Naive thymus-derived CD4-positive, alpha-beta T cell (primary cell): ENCODE data around the gene NPIPB5. TPM values are rescaled to one million over a fixed set of nuclear protein-coding genes. Genes with fewer than 3 reads are reported as not detected.
"Not testable (repeated sequence)": the region's sequence is repeated elsewhere in the genome, so short reads cannot be mapped to it uniquely, and the experiment has no call there.

Experiments
- ATAC-seq: fragments of 150-1000 bp; cut with Tn5 transposase; 2 replicates; pipeline ENCODE4 v1.10.0; 2021; ENCODE audit warnings: mild to moderate bottlenecking, moderate library complexity
- CTCF ChIA-PET: fragments of 350-600 bp; sonication (Branson Sonifier 250); formaldehyde crosslinking; loops from one replicate; lab custom pipeline; 2021; ENCODE audit warnings: antibody characterized with exemption; lab: Charles Lee
- POLR2A ChIA-PET: fragments of 350-600 bp; sonication (Branson Sonifier 250); formaldehyde crosslinking; loops from one replicate; lab custom pipeline; 2021; ENCODE audit warnings: antibody characterized with exemption, inconsistent platforms; lab: Charles Lee
- DNase-seq, 9 donors: peaks; one replicate each; pipeline versions ENCODE4 v3.0.0 to v3.0.0-alpha.2; 2020 to 2022; ENCODE audit warnings: mixed read lengths in 1 of 9
- H3K27ac ChIP-seq: one replicate; pipeline ENCODE4 v1.7.0; 2013; ENCODE audit warnings: mild to moderate bottlenecking, low read depth, low read length, moderate library complexity
- H3K27me3 ChIP-seq, 2 donors: one replicate each; pipeline ENCODE4 v1.7.0; 2013; ENCODE audit warnings: low read length in 2 of 2, mild to moderate bottlenecking in 2 of 2, moderate library complexity in 2 of 2; ENCODE audit not compliant: control insufficient read depth in 2 of 2, insufficient read depth in 2 of 2
- H3K36me3 ChIP-seq, 3 experiments: 1 replicate in 2 of 3; 2 replicates in 1 of 3; pipeline ENCODE4 v1.7.0; 2013; ENCODE audit warnings: low read length in 3 of 3, mild to moderate bottlenecking in 3 of 3, moderate library complexity in 1 of 3; ENCODE audit not compliant: insufficient read depth in 3 of 3, control insufficient read depth in 2 of 3
- H3K4me1 ChIP-seq, 2 donors: one replicate each; pipeline ENCODE4 v1.7.0; 2013; ENCODE audit warnings: low read length in 2 of 2, mild to moderate bottlenecking in 2 of 2, moderate library complexity in 1 of 2; ENCODE audit not compliant: control insufficient read depth in 2 of 2, insufficient read depth in 2 of 2
- H3K4me3 ChIP-seq: 2 replicates; pipeline ENCODE4 v1.7.0; 2013; ENCODE audit warnings: mild to moderate bottlenecking, low read length
- H3K9me3 ChIP-seq, 3 experiments: 1 replicate in 2 of 3; 2 replicates in 1 of 3; pipeline ENCODE4 v1.7.0; 2013; ENCODE audit warnings: low read length in 3 of 3; ENCODE audit not compliant: control insufficient read depth in 2 of 3
- H3K27ac Mint-ChIP-seq, 9 donors: one replicate each; pipeline ENCODE4 v1.8.0; 2020 to 2022; ENCODE audit warnings: mixed read lengths in 9 of 9, mild to moderate bottlenecking in 8 of 9, moderate library complexity in 5 of 9, inconsistent platforms in 2 of 9
- H3K27me3 Mint-ChIP-seq, 5 donors: one replicate each; pipeline ENCODE4 v1.8.0; 2021 to 2022; ENCODE audit warnings: mixed read lengths in 5 of 5, mild to moderate bottlenecking in 1 of 5
- H3K36me3 Mint-ChIP-seq, 5 donors: one replicate each; pipeline ENCODE4 v1.8.0; 2020 to 2022; ENCODE audit warnings: mixed read lengths in 5 of 5, mild to moderate bottlenecking in 3 of 5, inconsistent platforms in 1 of 5
- H3K4me1 Mint-ChIP-seq, 7 donors: one replicate each; pipeline ENCODE4 v1.8.0; 2020 to 2022; ENCODE audit warnings: mixed read lengths in 7 of 7, mild to moderate bottlenecking in 3 of 7, inconsistent platforms in 1 of 7
- H3K4me3 Mint-ChIP-seq, 10 donors: one replicate each; pipeline ENCODE4 v1.8.0; 2020 to 2022; ENCODE audit warnings: mild to moderate bottlenecking in 10 of 10, mixed read lengths in 10 of 10, moderate library complexity in 6 of 10, inconsistent platforms in 2 of 10
- H3K9me3 Mint-ChIP-seq, 11 donors: one replicate each; pipeline ENCODE4 v1.8.0; 2020 to 2022; ENCODE audit warnings: mixed read lengths in 11 of 11, mild to moderate bottlenecking in 4 of 11, inconsistent platforms in 1 of 11, moderate library complexity in 1 of 11
- intact Hi-C, 2 donors: fragments of 100-400 bp; cut with micrococcal nuclease; formaldehyde crosslinking; loops; one replicate each; pipeline ENCODE4 v1.15.1; 2023
- polyA plus RNA-seq, 2 donors: library from polyadenylated mRNA; unstranded; fragments of 300-500 nt; fragmentation: Illumina TruSeq; gene quantifications; one replicate each; pipeline ENCODE4 v1.2.3, GENCODE V29; 2021
- total RNA-seq, 6 experiments: library from RNA in 5 of 6; stranded (reverse) in 5 of 6; gene quantifications; 1 replicate in 5 of 6; 2 replicates in 1 of 6; pipeline ENCODE4 v1.2.3 and lab custom pipeline; 2021 to 2026

The NPIPB5 gene
- total RNA-seq: 100 to 1,000 TPM; 328 to 773 (median 393) TPM
- 10 to 100 TPM in 1 of 2 donors, 1 to 10 TPM in 1; 5.8 to 22.7 TPM for polyA plus RNA-seq
- total RNA-seq (lab: John Stamatoyannopoulos, UW): 1.9 reads per million, percentile 8 among the genes with 10 or more reads in this experiment

DNA sequence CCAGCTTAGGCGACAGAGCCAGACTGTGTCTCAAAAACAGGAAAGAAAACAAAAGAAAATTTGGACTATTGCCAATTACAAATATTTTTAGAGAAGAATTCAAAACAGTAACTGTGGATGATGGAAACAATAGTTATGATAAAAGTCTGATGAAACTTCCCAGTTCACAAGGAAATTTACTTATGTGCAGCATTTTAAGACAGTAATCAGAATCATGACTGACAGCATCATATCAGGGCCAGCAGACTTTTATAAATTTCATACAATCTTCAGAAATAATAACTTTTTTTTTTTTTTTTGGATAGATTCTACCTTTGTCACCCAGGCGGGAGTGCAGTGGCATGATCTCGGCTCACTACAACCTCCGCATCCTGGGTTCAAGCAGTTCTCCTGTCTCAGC, at the start of gene NPIPB5:
NPIPB5 (plus strand) TSS at position 301 of the 400 bp plus-strand sequence. CDS start 2,911 bp downstream, outside the sequence.
- DNase-seq, H3K4me1 Mint-ChIP-seq, H3K36me3 Mint-ChIP-seq, H3K4me3 Mint-ChIP-seq, H3K4me1 ChIP-seq, H3K27ac Mint-ChIP-seq, POLR2A ChIA-PET, CTCF ChIA-PET, H3K4me3 ChIP-seq, H3K27me3 Mint-ChIP-seq, H3K27ac ChIP-seq, H3K36me3 ChIP-seq, H3K9me3 Mint-ChIP-seq, intact Hi-C loops, H3K9me3 ChIP-seq, H3K27me3 ChIP-seq, ATAC-seq: not testable (repeated sequence)

DNA sequence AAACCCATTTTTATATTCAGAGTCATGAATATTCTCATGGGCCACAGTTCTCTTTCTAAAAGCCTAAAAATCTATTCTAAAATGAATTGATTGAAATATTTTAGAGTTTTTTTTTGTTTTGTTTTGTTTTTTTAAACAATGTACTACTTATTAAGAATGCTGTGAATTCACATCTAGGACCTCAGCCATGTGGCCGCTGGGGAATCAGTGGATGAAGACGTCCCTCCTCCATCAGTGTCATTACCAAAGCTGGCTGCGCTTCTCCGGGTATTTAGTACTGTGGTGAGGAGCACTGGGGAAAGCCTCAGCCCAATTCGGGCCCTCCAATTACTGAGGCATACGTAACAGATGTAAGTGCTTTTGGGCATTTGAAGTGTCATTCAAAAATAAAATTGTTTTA, 41.8 kb upstream of the NPIPB5 start:
- H3K9me3 Mint-ChIP-seq, H3K4me1 ChIP-seq, DNase-seq, H3K36me3 Mint-ChIP-seq, H3K27me3 Mint-ChIP-seq, CTCF ChIA-PET, POLR2A ChIA-PET, ATAC-seq, H3K4me3 Mint-ChIP-seq, H3K27ac Mint-ChIP-seq, H3K27me3 ChIP-seq, H3K36me3 ChIP-seq, H3K4me3 ChIP-seq, H3K4me1 Mint-ChIP-seq, H3K27ac ChIP-seq, intact Hi-C loops, H3K9me3 ChIP-seq: not testable (repeated sequence)

GRCh38 chr16:22537996-22538395, 27.3 kb downstream of the NPIPB5 start:
- POLR2A ChIA-PET, H3K4me3 ChIP-seq, H3K36me3 Mint-ChIP-seq, H3K9me3 ChIP-seq, H3K4me3 Mint-ChIP-seq, intact Hi-C loops, H3K36me3 ChIP-seq, H3K4me1 ChIP-seq, H3K27ac ChIP-seq, H3K9me3 Mint-ChIP-seq, DNase-seq, ATAC-seq, CTCF ChIA-PET, H3K4me1 Mint-ChIP-seq, H3K27me3 ChIP-seq, H3K27me3 Mint-ChIP-seq: not testable (repeated sequence)
- peak overlapping the region in 2 of 9 donors; percentile 33 to 71 for H3K27ac Mint-ChIP-seq

- H3K27me3 ChIP-seq, intact Hi-C loops, H3K27ac Mint-ChIP-seq, H3K36me3 ChIP-seq, H3K27ac ChIP-seq, H3K4me3 ChIP-seq, H3K9me3 Mint-ChIP-seq, DNase-seq, H3K9me3 ChIP-seq, H3K4me1 Mint-ChIP-seq, H3K4me3 Mint-ChIP-seq, ATAC-seq, H3K27me3 Mint-ChIP-seq, H3K4me1 ChIP-seq, CTCF ChIA-PET, H3K36me3 Mint-ChIP-seq, POLR2A ChIA-PET: not testable (repeated sequence)
These were observed 34.1 kb downstream of the NPIPB5 start for GRCh38 chr16:22544809-22545208.

- H3K4me3 ChIP-seq, ATAC-seq, H3K27ac Mint-ChIP-seq, POLR2A ChIA-PET, H3K36me3 Mint-ChIP-seq, CTCF ChIA-PET, H3K27me3 Mint-ChIP-seq, H3K27ac ChIP-seq, H3K36me3 ChIP-seq, H3K4me1 Mint-ChIP-seq, H3K27me3 ChIP-seq, H3K9me3 Mint-ChIP-seq, H3K4me3 Mint-ChIP-seq, H3K4me1 ChIP-seq, DNase-seq, H3K9me3 ChIP-seq, intact Hi-C loops: not testable (repeated sequence)
These were observed 35.9 kb downstream of the NPIPB5 start for GRCh38 chr16:22546630-22547029.

- H3K27ac ChIP-seq, H3K36me3 ChIP-seq, intact Hi-C loops, DNase-seq, H3K9me3 Mint-ChIP-seq, H3K27me3 Mint-ChIP-seq, H3K9me3 ChIP-seq, H3K4me1 Mint-ChIP-seq, H3K4me3 ChIP-seq, H3K36me3 Mint-ChIP-seq, POLR2A ChIA-PET, CTCF ChIA-PET, H3K27me3 ChIP-seq, H3K27ac Mint-ChIP-seq, H3K4me1 ChIP-seq, H3K4me3 Mint-ChIP-seq, ATAC-seq: not testable (repeated sequence)
These were observed 36.6 kb downstream of the NPIPB5 start for GRCh38 chr16:22547170-22547765.

GRCh38 chr16:22549853-22550252, 39.2 kb downstream of the NPIPB5 start:
- H3K9me3 ChIP-seq, DNase-seq, CTCF ChIA-PET, H3K9me3 Mint-ChIP-seq, ATAC-seq, H3K36me3 Mint-ChIP-seq, H3K27me3 Mint-ChIP-seq, H3K27me3 ChIP-seq, H3K4me3 Mint-ChIP-seq, POLR2A ChIA-PET, H3K27ac Mint-ChIP-seq, H3K4me1 ChIP-seq, H3K4me3 ChIP-seq, H3K27ac ChIP-seq, H3K4me1 Mint-ChIP-seq, intact Hi-C loops, H3K36me3 ChIP-seq: not testable (repeated sequence)
